Adrenal gland (tissue), 5 donors: ENCODE results near the gene BRSK2.

Experiments used
- CTCF ChIP-seq, 6 experiments: fragments of 450-650 bp in 4 of 6; fragments of 200-600 bp in 2 of 6; sonication (generic) in 1 of 6; IDR thresholded peaks; 1 replicate in 5 of 6; 2 replicates in 1 of 6; pipeline versions ENCODE4 v1.5.1 to v1.8.0; 2016 to 2021; ENCODE audit warnings: antibody characterized with exemption in 6 of 6, mild to moderate bottlenecking in 2 of 6, moderate library complexity in 1 of 6
- POLR2A ChIP-seq, 2 donors: fragments of 450-650 bp; IDR thresholded peaks; one replicate each; pipeline ENCODE4 v1.6.1; 2017; ENCODE audit warnings: antibody characterized with exemption in 2 of 2, mild to moderate bottlenecking in 2 of 2, moderate library complexity in 1 of 2
- donor health status: DM: no; HTN: no; CAD: no.

- TF ChIP-seq POLR2A (IDR thresholded peaks at IDR 0.05): no peak
- TF ChIP-seq CTCF (IDR thresholded peaks at IDR 0.05): no peak
These were observed 78.8 kb downstream of the BRSK2 start for GRCh38 chr11:1468473-1469066.
